ENCODE results near the gene KLHL26. TPM values are rescaled to one million over a fixed set of nuclear protein-coding genes. Genes with fewer than 3 reads are reported as not detected.

Gene KLHL26
- total and polyA plus RNA-seq, 2 of the 4 experiments (the other 2 are of a cell fraction) = 2.2 to 4.7 TPM

GRCh38 chr19:18591735-18592385, 45.0 kb upstream of the KLHL26 start:
- no peak overlapping the region for H2BK5ac ChIP-seq (ENCODE audit: low read depth, low read length, poor library complexity, severe bottlenecking)
- no peak overlapping the region for H3K9ac ChIP-seq (ENCODE audit: low read depth, low read length)
- no peaks in the 10 kb centered on the region for H3K9me3 ChIP-seq (ENCODE audit: control insufficient read depth, insufficient read depth, low read length)
- peaks cover 8% of the 10 kb centered on the region for H3K4me1 ChIP-seq (ENCODE audit: control insufficient read depth, insufficient read depth, low read length)
- H2AK9ac ChIP-seq (replicated peaks; ENCODE audit: low read depth, low read length, poor library complexity) = no peak overlapping the region
- no TSS peak for BruUV-seq (replicated peaks)
- H4K8ac ChIP-seq (ENCODE audit: low read depth in 2 of 2, low read length in 2 of 2) = no peak overlapping the region
- no peak overlapping the region for H2BK120ac ChIP-seq (ENCODE audit: low read depth, low read length)
- peaks cover 6 to 20% of the 10 kb centered on the region in 2 experiments; a peak in 3 of 4 replicates for H3K79me1 ChIP-seq (ENCODE audit: low read depth in 1 of 2, low read length in 2 of 2)
- ATAC-seq (ENCODE audit: low read depth) = no peak
- no peak overlapping the region for H3K4me3 ChIP-seq (ENCODE audit: insufficient read depth, low read depth, low read length)
- H3K18ac ChIP-seq (ENCODE audit: low read depth, low read length) = no peak overlapping the region
- no peak overlapping the region for H3K14ac ChIP-seq (replicated peaks; ENCODE audit: low read depth, low read length)
- POLR2A ChIA-PET (ENCODE audit: unreplicated experiment) = no interaction called here
- no peak overlapping the region for H4K5ac ChIP-seq (ENCODE audit: low read depth, low read length)
- H2AFZ ChIP-seq (replicated peaks; ENCODE audit: low read length, poor library complexity) = no peak overlapping the region
- H3K23ac ChIP-seq (ENCODE audit: low read depth, low read length) = no peak overlapping the region
- H4K20me1 ChIP-seq (ENCODE audit: insufficient read depth, low read length) = peaks cover 9% of the 10 kb centered on the region
- H3K56ac ChIP-seq (ENCODE audit: extremely low read depth, insufficient read depth, low read length) = no peak overlapping the region
- in situ Hi-C loops (cut with MboI; ENCODE audit: low sequenced_read_pairs) (no loop called here), dilution Hi-C loops (cut with HindIII; ENCODE audit: low sequenced_read_pairs, unreplicated experiment) (no loop called here), intact Hi-C loops (cut with micrococcal nuclease) (no loop called here)
- no peak overlapping the region for H3K27ac ChIP-seq (ENCODE audit: insufficient read depth, low read length)
- CTCF ChIA-PET = interaction anchor here (0.6 kb wide), 1 partner anchor 184 kb away, joined by 7 read pairs; no protein-coding TSS in a partner anchor
- H2BK15ac ChIP-seq (ENCODE audit: low read depth, low read length) = no peak overlapping the region
- H3K9me1 ChIP-seq (ENCODE audit: insufficient read depth, low read length) = peaks cover 4% of the 10 kb centered on the region; the same call in 1 of the 2 replicates
- no peak for DNase-seq
- H3K27me3 ChIP-seq (ENCODE audit: control insufficient read depth, insufficient read depth, low read length) = no peaks in the 10 kb centered on the region
- H3K4me2 ChIP-seq (ENCODE audit: low read depth, low read length) = no peak overlapping the region
- no peak overlapping the region for H2BK20ac ChIP-seq (ENCODE audit: low read depth, low read length)
- no peak overlapping the region for H3K4ac ChIP-seq (ENCODE audit: low read depth, low read length)
- 90% methylated on average over 4 of the region's 22 CpGs; no CpG with 5 or more reads in 1 of the 2 experiments for WGBS, 2 experiments (ENCODE audit: extremely low coverage in 2 of 2, insufficient read length in 1 of 2)
- peaks cover 4% of the 10 kb centered on the region for H3K36me3 ChIP-seq (ENCODE audit: control insufficient read depth, insufficient read depth, low read length)
- no peak for TF ChIP-seq BHLHE40 (IDR thresholded peaks at IDR 0.05; ENCODE audit: low read depth, low read length)
- no peak for TF ChIP-seq ELK1 (IDR thresholded peaks at IDR 0.05; ENCODE audit: borderline replicate concordance, low read depth, low read length)
- TF ChIP-seq SMC3 (IDR thresholded peaks at IDR 0.05; ENCODE audit: low read depth, low read length) = no peak
- no peak for TF ChIP-seq MXI1 (IDR thresholded peaks at IDR 0.05; ENCODE audit: borderline replicate concordance, low read depth, low read length)
- no peak for TF ChIP-seq RFX5 (IDR thresholded peaks at IDR 0.05; ENCODE audit: low read depth, low read length)
- TF ChIP-seq USF2 (IDR thresholded peaks at IDR 0.05; ENCODE audit: low read depth, low read length) = no peak
- TF ChIP-seq FOS (IDR thresholded peaks at IDR 0.05; ENCODE audit: low read depth, low read length) = no peak
- no peak overlapping the region for H4K91ac ChIP-seq (ENCODE audit: insufficient read depth, low read depth, low read length)
- no peak overlapping the region for H2AK5ac ChIP-seq (ENCODE audit: low read depth, low read length)

Data from IMR-90 (cell line).